Measurements from ENCODE around the gene TBCD. TPM values are rescaled to one million over a fixed set of nuclear protein-coding genes. Genes with fewer than 3 reads are reported as not detected.

TBCD gene
- total RNA-seq, 1 donor from 2014 or later: 31.8 TPM

DNA sequence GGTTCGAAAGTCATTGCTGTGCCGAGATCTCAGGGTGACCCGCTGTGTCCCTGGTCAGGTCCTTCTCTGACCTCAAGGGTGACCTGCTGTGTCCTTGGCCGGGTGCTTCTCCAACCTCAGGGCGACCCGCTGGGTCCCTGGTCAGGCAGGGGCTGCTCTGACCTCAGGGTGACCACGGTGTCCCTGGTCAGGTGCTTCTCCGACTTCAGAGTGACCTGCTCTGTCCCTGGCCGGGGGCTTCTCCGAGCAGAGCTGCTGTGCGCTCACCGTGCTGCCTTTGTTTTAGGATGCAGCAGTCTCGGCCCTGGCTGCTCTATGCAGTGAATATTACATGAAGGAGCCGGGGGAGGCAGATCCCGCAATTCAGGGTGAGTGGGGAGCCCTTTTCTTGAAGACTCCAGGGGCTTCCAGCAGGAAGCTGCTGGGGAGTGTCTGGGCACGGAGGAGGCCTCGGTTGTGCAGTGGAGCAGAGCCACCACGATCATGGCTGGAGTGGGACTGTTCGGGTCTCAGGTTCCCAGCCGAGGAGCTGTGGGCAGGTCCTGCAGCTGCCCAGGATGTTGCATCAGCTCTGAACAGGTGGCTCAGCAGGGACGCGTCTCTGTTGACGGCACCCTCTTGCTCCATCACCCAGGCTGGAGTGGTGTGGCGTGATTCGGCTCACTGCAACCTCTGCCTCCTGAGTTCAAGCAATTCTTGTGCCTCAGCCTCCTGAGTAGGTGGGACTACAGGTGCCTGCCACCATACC, 171.7 kb downstream of the TBCD start:
- Mint-ChIP-seq H3K27me3 (ENCODE audit: low read depth, unreplicated experiment) (no peaks in the 10 kb centered on the region), H3K4me1 (ENCODE audit: low read depth, unreplicated experiment) (no peaks in the 10 kb centered on the region), H3K36me3 (ENCODE audit: low read depth, unreplicated experiment) (peaks cover 10% of the 10 kb centered on the region), H3K4me3 (ENCODE audit: unreplicated experiment) (no peak overlapping the region), H3K9me3 (ENCODE audit: unreplicated experiment) (no peaks in the 10 kb centered on the region), H3K27ac (ENCODE audit: unreplicated experiment) (no peak overlapping the region)
- Histone ChIP-seq H4K20me1 (ENCODE audit: insufficient read depth, low read length) (no peaks in the 10 kb centered on the region), H3K4me2 (ENCODE audit: low read length) (no peak overlapping the region), H3K9ac (ENCODE audit: low read length) (no peak overlapping the region), H3K79me2 (ENCODE audit: insufficient read depth, low read length) (no peaks in the 10 kb centered on the region), H3K27ac (ENCODE audit: low read depth, low read length) (no peak overlapping the region), H2AFZ (ENCODE audit: low read depth, low read length) (no peak overlapping the region), H3K4me3 (ENCODE audit: insufficient read depth, low read depth, low read length) (no peak overlapping the region), H3K36me3 (ENCODE audit: insufficient read depth, low read length) (peaks cover 7% of the 10 kb centered on the region), H3K27me3 (ENCODE audit: insufficient read depth, low read length) (no peaks in the 10 kb centered on the region), H3K4me1 (ENCODE audit: insufficient read depth, low read length) (no peaks in the 10 kb centered on the region), H3K9me3 (ENCODE audit: insufficient read depth, low read depth, low read length) (no peaks in the 10 kb centered on the region)
- no peak for TF ChIP-seq CTCF (IDR thresholded peaks at IDR 0.05; ENCODE audit: insufficient read depth, low read depth, low read length)
- TF ChIP-seq EZH2 (IDR thresholded peaks at IDR 0.05; ENCODE audit: insufficient read depth, low read length): no peak
- FAIRE-seq (no peak), DNase-seq (ENCODE audit: low read depth) (no peak)

- no peaks in the 10 kb centered on the region for H3K27me3 Mint-ChIP-seq (ENCODE audit: low read depth, unreplicated experiment)
- no peak overlapping the region for H2AFZ ChIP-seq (ENCODE audit: low read depth, low read length)
- no peak for FAIRE-seq
- no peak for DNase-seq (ENCODE audit: low read depth)
- H3K36me3 ChIP-seq (ENCODE audit: insufficient read depth, low read length): peaks cover 7% of the 10 kb centered on the region
- no peaks in the 10 kb centered on the region for H3K27me3 ChIP-seq (ENCODE audit: insufficient read depth, low read length)
- H3K4me2 ChIP-seq (ENCODE audit: low read length): no peak overlapping the region
- H3K4me3 Mint-ChIP-seq (ENCODE audit: unreplicated experiment): no peak overlapping the region
- no peaks in the 10 kb centered on the region for H3K4me1 ChIP-seq (ENCODE audit: insufficient read depth, low read length)
- no peak overlapping the region for H3K27ac Mint-ChIP-seq (ENCODE audit: unreplicated experiment)
- no peaks in the 10 kb centered on the region for H3K9me3 Mint-ChIP-seq (ENCODE audit: unreplicated experiment)
- no peaks in the 10 kb centered on the region for H3K4me1 Mint-ChIP-seq (ENCODE audit: low read depth, unreplicated experiment)
- H4K20me1 ChIP-seq (ENCODE audit: insufficient read depth, low read length): no peaks in the 10 kb centered on the region
- TF ChIP-seq EZH2 (IDR thresholded peaks at IDR 0.05; ENCODE audit: insufficient read depth, low read length) (no peak), CTCF (IDR thresholded peaks at IDR 0.05; ENCODE audit: insufficient read depth, low read depth, low read length) (no peak)
- H3K27ac ChIP-seq (ENCODE audit: low read depth, low read length): no peak overlapping the region
- peaks cover 14% of the 10 kb centered on the region for H3K36me3 Mint-ChIP-seq (ENCODE audit: low read depth, unreplicated experiment)
- no peak overlapping the region for H3K4me3 ChIP-seq (ENCODE audit: insufficient read depth, low read depth, low read length)
- no peaks in the 10 kb centered on the region for H3K9me3 ChIP-seq (ENCODE audit: insufficient read depth, low read depth, low read length)
- no peaks in the 10 kb centered on the region for H3K79me2 ChIP-seq (ENCODE audit: insufficient read depth, low read length)
- no peak overlapping the region for H3K9ac ChIP-seq (ENCODE audit: low read length)
Measured at GRCh38 chr17:82924214-82924613, 172.3 kb downstream of the TBCD start.

DNA sequence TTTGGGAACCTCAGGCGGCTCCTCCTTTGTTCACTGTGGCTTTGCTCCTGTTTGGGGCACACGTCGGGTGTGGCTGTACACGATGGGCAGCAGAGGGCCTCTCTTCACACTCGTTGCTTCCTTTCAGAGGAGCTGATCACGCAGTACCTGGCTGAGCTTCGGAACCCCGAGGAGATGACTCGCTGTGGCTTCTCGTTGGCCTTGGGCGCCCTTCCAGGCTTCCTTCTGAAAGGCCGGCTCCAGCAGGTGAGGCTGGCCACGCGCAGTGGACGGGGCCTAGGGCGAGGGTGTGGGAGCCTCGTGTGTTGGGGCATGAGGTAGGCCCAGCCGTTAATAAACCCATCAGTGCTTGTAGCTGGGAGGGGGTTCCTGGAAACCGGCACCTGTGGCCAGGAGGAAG, 172.9 kb downstream of the TBCD start:
- Histone ChIP-seq H4K20me1 (ENCODE audit: insufficient read depth, low read length) (no peaks in the 10 kb centered on the region), H3K9ac (ENCODE audit: low read length) (no peak overlapping the region), H3K36me3 (ENCODE audit: insufficient read depth, low read length) (peaks cover 7% of the 10 kb centered on the region), H3K79me2 (ENCODE audit: insufficient read depth, low read length) (no peaks in the 10 kb centered on the region), H3K27ac (ENCODE audit: low read depth, low read length) (no peak overlapping the region), H2AFZ (ENCODE audit: low read depth, low read length) (no peak overlapping the region), H3K4me1 (ENCODE audit: insufficient read depth, low read length) (no peaks in the 10 kb centered on the region), H3K27me3 (ENCODE audit: insufficient read depth, low read length) (no peaks in the 10 kb centered on the region), H3K4me2 (ENCODE audit: low read length) (no peak overlapping the region), H3K9me3 (ENCODE audit: insufficient read depth, low read depth, low read length) (no peaks in the 10 kb centered on the region), H3K4me3 (ENCODE audit: insufficient read depth, low read depth, low read length) (no peak overlapping the region)
- DNase-seq (ENCODE audit: low read depth) (no peak), FAIRE-seq (no peak)
- TF ChIP-seq EZH2 (IDR thresholded peaks at IDR 0.05; ENCODE audit: insufficient read depth, low read length): no peak
- TF ChIP-seq CTCF (IDR thresholded peaks at IDR 0.05; ENCODE audit: insufficient read depth, low read depth, low read length): no peak
- Mint-ChIP-seq H3K36me3 (ENCODE audit: low read depth, unreplicated experiment) (peaks cover 14% of the 10 kb centered on the region), H3K27ac (ENCODE audit: unreplicated experiment) (no peak overlapping the region), H3K9me3 (ENCODE audit: unreplicated experiment) (no peaks in the 10 kb centered on the region), H3K4me1 (ENCODE audit: low read depth, unreplicated experiment) (no peaks in the 10 kb centered on the region), H3K4me3 (ENCODE audit: unreplicated experiment) (no peak overlapping the region), H3K27me3 (ENCODE audit: low read depth, unreplicated experiment) (no peaks in the 10 kb centered on the region)
